MG63 (cell line): Measurements from ENCODE around the gene UBXN6. TPM values are rescaled to one million over a fixed set of nuclear protein-coding genes. Genes with fewer than 3 reads are reported as not detected.

Source experiments
- DNase-seq: peaks from one replicate; pipeline ENCODE4 v3.0.0-alpha.2; 2020
- H3K27me3 ChIP-seq: fragments of 250-450 bp; sonication (Bioruptor Pico); 2 replicates; pipeline ENCODE4 v1.5.1; 2020; ENCODE audit warnings: mild to moderate bottlenecking, moderate library complexity
- H3K36me3 ChIP-seq: fragments of 250-450 bp; sonication (Bioruptor Pico); 2 replicates; pipeline ENCODE4 v1.5.1; 2020; ENCODE audit warnings: mild to moderate bottlenecking, moderate library complexity
- H3K4me3 ChIP-seq: fragments of 250-450 bp; sonication (Bioruptor Pico); 2 replicates; pipeline ENCODE4 v1.5.1; 2020; ENCODE audit warnings: mild to moderate bottlenecking, moderate library complexity
- H3K9me3 ChIP-seq: fragments of 250-450 bp; sonication (Bioruptor Pico); 2 replicates; pipeline ENCODE4 v1.5.1; 2020; ENCODE audit warnings: mild to moderate bottlenecking, moderate library complexity
- total RNA-seq: library from RNA; depleted of rRNA; stranded (reverse); fragments of >200 nt; shearing (Covaris generic); gene quantifications from 2 replicates; pipeline ENCODE4 v1.2.3, GENCODE V29; 2014; ENCODE audit warnings: low replicate concordance; rRNA removed

Gene UBXN6
- total RNA-seq, 1 experiment from 2014 or later, result 107 TPM

DNA sequence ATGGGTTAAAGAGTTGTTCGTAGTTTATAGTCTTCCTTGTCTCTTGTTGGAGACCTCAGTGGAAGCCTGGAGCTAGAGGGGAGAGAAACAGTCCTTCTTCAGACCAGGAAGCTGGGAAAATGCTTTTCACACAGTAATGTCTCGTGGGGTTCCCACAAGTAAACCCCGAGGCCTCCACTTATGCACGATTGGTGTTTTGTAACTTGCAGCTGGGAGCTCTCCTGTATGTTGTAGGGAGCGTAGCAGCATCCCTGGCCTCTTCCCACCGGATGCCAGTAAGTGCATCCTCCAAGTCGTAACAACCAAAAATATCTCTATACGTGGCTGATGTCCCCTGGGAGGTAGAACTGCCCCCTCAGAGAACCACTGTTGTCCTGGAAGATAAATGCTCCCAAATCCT lies 51.6 kb downstream of the UBXN6 start:
- DNase-seq, result no peak
- Histone ChIP-seq H3K9me3 (no peaks in the 10 kb centered on the region), H3K36me3 (peaks cover 9% of the 10 kb centered on the region; the same call in 1 of the 2 replicates), H3K27me3 (no peaks in the 10 kb centered on the region), H3K4me3 (no peak overlapping the region)

DNA sequence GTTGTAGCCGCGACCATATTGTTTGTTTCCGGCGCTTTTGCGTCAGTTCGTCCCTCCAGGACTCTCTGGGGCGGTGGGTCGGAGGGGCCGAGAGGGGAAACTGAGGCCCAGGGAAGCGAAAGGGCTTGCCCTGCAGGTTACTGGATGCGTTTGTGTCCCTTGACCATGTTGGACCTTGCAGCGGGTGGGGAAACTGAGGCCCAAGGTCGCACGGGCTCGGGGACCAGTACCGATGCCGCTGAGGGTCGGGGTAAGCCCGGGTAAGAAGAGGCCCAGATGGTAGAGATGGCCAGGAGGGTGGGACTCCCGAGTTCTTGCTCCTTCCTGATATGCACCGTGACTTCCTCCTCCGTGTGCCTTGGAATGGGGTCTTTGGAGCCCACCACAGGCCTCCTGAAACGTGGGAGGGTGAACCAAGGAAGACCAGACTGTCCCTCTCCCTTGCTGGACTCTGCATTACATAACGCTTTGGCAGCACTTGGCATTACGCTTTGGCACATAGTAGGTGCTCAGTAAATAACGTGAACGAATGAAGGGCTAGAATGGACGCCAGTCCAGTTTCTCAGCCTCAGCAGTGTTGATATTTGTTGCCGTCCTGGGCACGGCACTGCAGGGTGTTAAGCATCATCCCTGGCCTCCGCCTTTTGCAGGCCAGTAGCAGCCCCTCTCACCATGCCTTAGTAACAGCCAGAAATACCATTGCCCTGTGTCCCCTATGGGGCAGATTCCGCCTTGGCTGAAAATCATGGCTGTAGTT lies 54.4 kb downstream of the UBXN6 start:
- peak overlapping the region; percentile 76 for H3K4me3 ChIP-seq
- no peaks in the 10 kb centered on the region for H3K9me3 ChIP-seq
- no peak for DNase-seq
- no peaks in the 10 kb centered on the region for H3K27me3 ChIP-seq
- peaks cover 8% of the 10 kb centered on the region; the same call in 1 of the 2 replicates for H3K36me3 ChIP-seq

DNA sequence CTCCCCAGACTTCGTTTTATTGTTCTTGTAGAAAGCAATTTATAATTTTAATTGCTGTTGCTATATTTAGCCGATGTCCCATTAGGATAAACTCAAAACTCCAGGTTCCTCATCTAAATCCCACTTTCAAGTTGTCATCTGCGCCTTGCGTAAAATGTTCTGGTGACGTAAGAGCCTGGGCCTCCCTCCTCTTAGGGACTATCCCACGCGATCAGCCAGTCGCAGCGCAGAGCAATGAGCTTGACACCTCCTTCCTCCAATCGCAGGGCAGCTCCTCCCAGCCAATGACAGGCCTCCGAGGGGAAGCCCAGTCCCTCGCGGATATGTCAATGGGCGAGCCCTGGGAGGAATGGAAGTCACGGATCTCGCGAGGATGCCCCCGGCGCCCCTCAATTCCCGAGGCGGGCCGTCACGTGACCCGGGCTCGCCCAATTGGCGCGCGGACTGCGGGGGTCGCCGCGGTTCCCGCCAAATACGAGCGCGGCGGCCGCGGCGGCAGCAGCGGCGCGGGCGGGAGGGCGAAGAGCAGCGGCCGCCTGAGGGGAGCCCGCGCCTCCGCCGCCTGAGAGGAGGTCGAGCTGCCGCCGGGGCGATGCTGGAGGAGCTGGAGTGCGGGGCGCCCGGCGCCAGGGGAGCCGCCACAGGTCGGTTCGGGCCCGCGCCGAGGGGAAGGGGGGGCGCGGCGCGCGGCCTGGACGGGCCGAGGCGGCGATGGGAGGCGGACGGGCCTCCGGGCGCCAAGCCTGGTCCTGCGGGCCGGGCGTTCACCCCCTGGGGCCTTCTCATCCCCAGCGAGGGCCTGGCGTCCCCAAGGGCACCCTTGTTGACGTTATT lies 55.2 kb downstream of the UBXN6 start, which contains the start of gene CHAF1A:
Gene CHAF1A, plus strand, starts transcription at position 470 of the 834 bp plus-strand sequence. Its CDS starts 123 bp downstream, at position 593.
- Histone ChIP-seq H3K9me3 (no peaks in the 10 kb centered on the region), H3K27me3 (no peaks in the 10 kb centered on the region), H3K4me3 (peak within 1 kb of the TSS; percentile 76), H3K36me3 (peaks cover 10% of the 10 kb centered on the region; the same call in 1 of the 2 replicates)
- DNase-seq, result peak; percentile 99

DNA sequence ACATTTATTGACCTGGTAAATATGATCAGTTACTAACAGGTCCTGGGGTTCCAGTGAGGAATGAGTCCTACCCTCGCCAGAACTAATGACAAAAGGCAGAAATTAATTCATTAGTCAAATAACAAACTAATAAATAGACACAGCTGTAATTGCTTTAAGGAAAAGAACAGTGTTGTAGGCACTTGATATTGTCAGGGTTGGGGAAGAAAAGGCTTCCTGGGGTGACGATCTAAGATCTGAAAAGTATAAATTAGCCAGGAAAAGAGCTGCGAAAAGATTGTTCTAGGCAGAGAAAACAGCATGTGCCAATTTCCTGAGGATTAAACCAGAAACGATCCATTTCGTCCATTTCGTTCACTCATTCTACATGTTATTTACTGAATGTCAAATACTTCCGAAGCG lies 55.8 kb downstream of the UBXN6 start:
- Histone ChIP-seq H3K36me3 (peaks cover 10% of the 10 kb centered on the region; the same call in 1 of the 2 replicates), H3K27me3 (no peaks in the 10 kb centered on the region)
- DNase-seq, result no peak

DNA sequence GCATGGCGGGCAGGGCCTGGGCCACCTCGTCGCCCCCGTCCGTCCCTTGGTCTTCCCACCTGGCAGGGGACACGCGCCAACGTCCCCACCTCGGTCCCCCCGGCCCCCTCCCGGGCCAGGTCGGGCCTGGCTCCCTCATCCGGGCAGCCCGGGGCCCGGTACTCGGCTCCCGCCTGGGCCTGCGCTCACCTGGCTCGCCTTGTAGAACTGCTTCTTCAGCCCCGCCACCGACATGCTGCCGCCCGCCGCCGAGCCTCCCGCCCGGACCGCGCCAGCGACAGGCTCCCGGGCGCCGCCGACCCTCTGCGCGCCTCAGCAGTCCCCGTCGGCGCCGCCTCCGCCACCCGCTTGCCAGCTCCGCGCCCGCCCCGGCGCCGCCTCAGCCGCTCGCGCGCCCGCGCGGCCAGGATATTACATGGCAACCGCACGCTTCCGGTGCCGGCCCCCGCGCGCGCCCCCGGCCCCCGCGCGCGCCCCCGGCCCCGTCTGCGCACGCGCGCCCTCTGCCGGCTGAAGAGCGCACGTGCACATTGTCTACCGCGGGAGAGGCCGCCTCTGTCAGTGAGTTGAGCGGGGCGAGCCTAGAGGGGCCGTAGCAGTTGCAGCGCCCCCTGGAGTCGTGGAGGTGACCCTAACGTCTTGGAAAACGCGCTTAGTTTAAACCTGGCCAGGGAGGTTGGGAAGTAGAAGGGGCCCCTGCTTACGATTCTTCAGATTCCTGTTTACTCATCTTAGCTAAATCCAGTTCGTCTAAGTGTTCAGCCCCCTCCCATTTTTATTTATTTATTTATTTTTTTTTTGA lies 57.3 kb downstream of the UBXN6 start, which contains the start of gene SH3GL1:
Gene SH3GL1, minus strand, starts transcription at position 413 of the 802 bp plus-strand sequence. Its CDS starts 179 bp downstream, at position 234.
- H3K27me3 ChIP-seq, result no peaks in the 10 kb centered on the region
- no peaks in the 10 kb centered on the region for H3K9me3 ChIP-seq
- H3K4me3 ChIP-seq, result peak within 1 kb of the TSS; percentile 84
- H3K36me3 ChIP-seq, result peaks cover 12% of the 10 kb centered on the region
- DNase-seq, result peak; percentile 78

More for the DNA sequence above, 55.8 kb downstream of the UBXN6 start:
- no peaks in the 10 kb centered on the region for H3K9me3 ChIP-seq
- H3K4me3 ChIP-seq, result peak overlapping the region; percentile 48

DNA sequence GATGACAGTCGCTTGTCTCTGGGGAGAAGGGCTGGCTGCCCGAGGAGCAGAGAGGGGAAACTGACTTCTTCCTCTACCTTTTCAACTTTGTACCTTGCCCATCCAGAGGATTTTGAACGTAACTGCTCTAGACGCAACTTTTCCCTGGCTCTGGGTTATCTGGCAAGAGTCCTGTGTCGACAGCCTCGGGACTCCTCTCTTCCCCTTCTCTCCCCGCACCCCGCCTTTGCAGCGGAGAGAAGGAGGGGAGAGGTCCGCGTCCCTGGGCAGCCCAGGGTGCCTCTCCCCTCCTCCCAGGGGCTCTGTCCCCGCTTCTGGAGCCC lies 57.8 kb downstream of the UBXN6 start:
- peaks cover 14% of the 10 kb centered on the region for H3K36me3 ChIP-seq
- H3K4me3 ChIP-seq, result peak overlapping the region; percentile 84
- no peaks in the 10 kb centered on the region for H3K9me3 ChIP-seq
- no peaks in the 10 kb centered on the region for H3K27me3 ChIP-seq
- no peak for DNase-seq

DNA sequence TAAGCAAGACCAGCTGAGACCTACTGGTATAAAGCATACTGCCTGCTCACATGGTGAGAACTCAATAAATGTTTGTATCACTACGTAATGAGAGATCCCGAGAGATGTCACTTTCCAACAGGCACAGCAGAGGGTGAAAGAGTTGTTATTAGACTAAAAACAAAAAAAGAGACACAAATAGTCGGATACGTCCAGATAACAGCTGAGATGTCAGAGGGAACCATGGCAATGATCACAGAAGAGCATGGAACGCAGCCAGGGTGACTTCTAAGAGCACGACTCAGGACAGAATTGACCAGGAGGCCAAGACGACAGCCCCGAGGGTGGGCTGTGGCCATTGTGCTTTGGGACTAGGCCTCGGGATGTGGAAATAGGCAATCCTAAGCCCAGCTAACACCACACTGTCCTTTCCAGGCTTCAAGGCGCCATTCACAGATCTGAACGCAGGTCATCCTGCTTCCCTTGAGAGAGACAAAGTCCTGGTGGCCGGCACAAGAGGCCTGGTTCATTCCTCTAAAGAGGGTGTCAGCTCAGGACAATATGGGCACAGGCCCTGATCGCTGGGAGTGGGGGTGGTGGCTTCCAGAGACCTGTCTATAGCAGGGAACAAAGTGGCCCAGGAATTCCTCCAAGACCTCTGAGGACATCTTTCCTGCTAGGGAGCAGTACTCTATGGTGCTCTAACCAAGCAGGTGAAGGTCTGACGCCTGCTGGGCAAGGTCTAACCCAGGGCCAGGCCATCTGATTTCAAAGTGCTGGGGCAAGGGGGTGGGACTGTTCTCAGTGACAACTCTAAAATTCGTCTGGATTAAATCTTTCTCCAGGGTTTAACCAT lies 60.4 kb downstream of the UBXN6 start:
- DNase-seq, result no peak
- Histone ChIP-seq H3K4me3 (no peak overlapping the region), H3K36me3 (peaks cover 14% of the 10 kb centered on the region), H3K27me3 (no peaks in the 10 kb centered on the region), H3K9me3 (no peaks in the 10 kb centered on the region)

Other genes with a start within 250 kb of the UBXN6 start
- gene EBI3, start 228.3 kb downstream of the UBXN6 start, total RNA-seq, result not detected in 2 replicates
- gene YJU2, start 210.7 kb downstream of the UBXN6 start, total RNA-seq, result 13.6 and 26.1 TPM in 2 replicates
- not detected in 2 replicates for gene SHD, start 178.5 kb downstream of the UBXN6 start, total RNA-seq
- gene TMIGD2, start 155.4 kb downstream of the UBXN6 start, total RNA-seq, result not detected in 2 replicates
- gene FSD1, start 153.2 kb downstream of the UBXN6 start, total RNA-seq, result not detected in 2 replicates
- not detected in 2 replicates for gene STAP2, start 119.0 kb downstream of the UBXN6 start, total RNA-seq
- gene MPND, start 114.2 kb downstream of the UBXN6 start, total RNA-seq, result 0.52 and 4.4 TPM in 2 replicates
- 50.5 and 76.0 TPM in 2 replicates for gene SH3GL1, start 57.2 kb downstream of the UBXN6 start, total RNA-seq
- 24.1 and 24.7 TPM in 2 replicates for gene CHAF1A, start 55.2 kb downstream of the UBXN6 start, total RNA-seq
- 19.5 and 29.8 TPM in 2 replicates for gene HDGFL2, start 14.5 kb upstream of the UBXN6 start, total RNA-seq
- not detected in 2 replicates for gene PLIN4, start 60.7 kb upstream of the UBXN6 start, total RNA-seq
- not detected in 2 replicates for gene PLIN5, start 77.4 kb upstream of the UBXN6 start, total RNA-seq
- gene LRG1, start 82.2 kb upstream of the UBXN6 start, total RNA-seq, result not detected in 2 replicates
- 4.5 and 5.7 TPM in 2 replicates for gene SEMA6B, start 101.9 kb upstream of the UBXN6 start, total RNA-seq
- gene TNFAIP8L1, start 181.7 kb upstream of the UBXN6 start, total RNA-seq, result 1.2 and 1.5 TPM in 2 replicates
- gene MYDGF, start 212.5 kb upstream of the UBXN6 start, total RNA-seq, result 161 and 252 TPM in 2 replicates